NCI-H1694 treated with DMSO at 0.1 percent for 48 hours (cell line): ENCODE measurements around the gene SPTA1.

Experiments
- DNase-seq: peaks from one replicate; lab custom pipeline; 2025; lab: John Stamatoyannopoulos, UW

Gene SPTA1

GRCh38 chr1:158570480-158570879, 116.0 kb downstream of the SPTA1 start, which contains the start of gene OR6P1:
Gene OR6P1, minus strand, starts transcription at chr1:158570580. Its CDS starts 6,976 bp downstream, at chr1:158563604.
- DNase-seq, result no peak

- DNase-seq, result no peak
Measured at GRCh38 chr1:158564608-158565007, 121.9 kb downstream of the SPTA1 start.

GRCh38 chr1:158563853-158564252, 122.7 kb downstream of the SPTA1 start:
- DNase-seq, result no peak
